GM23248 (cell line): ENCODE results near the gene SLC9A9.

ENCODE experiments used
- EZH2 ChIP-seq: fragments of 200-600 bp; sonication (generic); IDR thresholded peaks from 2 replicates; pipeline ENCODE4 v1.6.1; 2018; ENCODE audit warnings: antibody characterized with exemption, mild to moderate bottlenecking; ENCODE audit not compliant: insufficient read depth, poor library complexity, severe bottlenecking
- EZH2phosphoT487 ChIP-seq: fragments of 200-600 bp; sonication (generic); IDR thresholded peaks from 2 replicates; pipeline ENCODE4 v1.6.1; 2018; ENCODE audit warnings: antibody characterized with exemption, moderate library complexity, mild to moderate bottlenecking, low read depth; ENCODE audit not compliant: insufficient read depth

DNA sequence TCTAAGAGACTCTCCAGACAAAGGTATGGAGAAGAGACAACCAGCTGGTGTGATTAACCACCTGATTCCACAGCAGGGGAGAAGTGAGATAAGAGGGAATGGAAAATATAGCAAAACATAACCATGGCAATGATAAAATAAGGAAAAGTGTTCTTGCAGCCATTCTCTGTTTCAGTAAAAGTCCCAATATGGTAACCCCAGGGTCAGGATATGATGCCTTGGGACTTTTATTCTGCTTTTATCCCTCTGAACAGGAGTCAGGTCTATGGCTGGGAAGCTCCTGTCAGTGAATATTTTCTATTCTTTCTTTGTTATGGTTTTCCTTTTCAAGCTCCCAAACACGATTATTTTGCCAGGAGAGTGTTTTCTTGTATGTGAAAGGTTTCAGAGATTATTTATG, 94.2 kb downstream of the SLC9A9 start:
- TF ChIP-seq EZH2 (no peak), EZH2phosphoT487 (no peak)
